Keratinocyte (primary cell): ENCODE measurements around the gene ATF7. TPM values are rescaled to one million over a fixed set of nuclear protein-coding genes. Genes with fewer than 3 reads are reported as not detected.

Source experiments
- DNase-seq: peaks from one replicate; pipeline ENCODE4 v3.0.0-alpha.2; 2011; ENCODE audit warnings: low read depth, missing footprints, low spot score
- FAIRE-seq: peaks from 2 replicates; lab custom pipeline; 2011; peaks lifted over from hg19 to GRCh38; lab: Jason Lieb, UNC
- H2AFZ ChIP-seq: 2 replicates; pipeline ENCODE4 v1.6.0; 2012; ENCODE audit warnings: low read length, control low read depth, inconsistent platforms; ENCODE audit not compliant: control insufficient read depth
- H3K27ac ChIP-seq: 2 replicates; pipeline ENCODE4 v1.5.1; 2011; ENCODE audit warnings: low read length; ENCODE audit not compliant: control insufficient read depth, insufficient read depth
- H3K27me3 ChIP-seq: 3 replicates; pipeline ENCODE4 v1.6.0; 2011; ENCODE audit warnings: low read length; ENCODE audit not compliant: control insufficient read depth, insufficient read depth; ENCODE audit errors: extremely low read depth
- H3K36me3 ChIP-seq, 2 experiments: 2 replicates in 1 of 2; 3 replicates in 1 of 2; pipeline ENCODE4 v1.5.1; 2011; ENCODE audit warnings: low read length in 2 of 2, mild to moderate bottlenecking in 1 of 2; ENCODE audit not compliant: control insufficient read depth in 2 of 2, insufficient read depth in 2 of 2; ENCODE audit errors: extremely low read depth in 1 of 2
- H3K4me1 ChIP-seq: 3 replicates; pipeline ENCODE4 v1.5.1; 2011; ENCODE audit warnings: low read length; ENCODE audit not compliant: control insufficient read depth, insufficient read depth; ENCODE audit errors: extremely low read depth
- H3K4me2 ChIP-seq: 3 replicates; pipeline ENCODE4 v1.6.0; 2011; ENCODE audit warnings: low read depth, low read length; ENCODE audit not compliant: control insufficient read depth, insufficient read depth; ENCODE audit errors: extremely low read depth
- H3K4me3 ChIP-seq, 3 experiments: fragments of 200-600 bp in 1 of 3; sonication (generic) in 1 of 3; 2 replicates in 2 of 3; 3 replicates in 1 of 3; pipeline ENCODE4 v1.5.1; 2011 to 2016; ENCODE audit warnings: low read length in 3 of 3, mild to moderate bottlenecking in 3 of 3, control low read depth in 2 of 3, inconsistent platforms in 1 of 3, low read depth in 1 of 3, mixed read lengths in 1 of 3, mixed run types in 1 of 3, moderate library complexity in 1 of 3; ENCODE audit not compliant: control insufficient read depth in 2 of 3, insufficient read depth in 2 of 3; ENCODE audit errors: extremely low read depth in 1 of 3
- H3K79me2 ChIP-seq: 2 replicates; pipeline ENCODE4 v1.6.0; 2012; ENCODE audit warnings: low read length; ENCODE audit not compliant: control insufficient read depth, insufficient read depth
- H3K9ac ChIP-seq: 3 replicates; pipeline ENCODE4 v1.6.0; 2011; ENCODE audit warnings: low read length; ENCODE audit not compliant: control insufficient read depth, insufficient read depth; ENCODE audit errors: extremely low read depth
- H3K9me1 ChIP-seq: 3 replicates; pipeline ENCODE4 v1.6.0; 2011; ENCODE audit warnings: low read length; ENCODE audit not compliant: control insufficient read depth, insufficient read depth; ENCODE audit errors: extremely low read depth
- H3K9me3 ChIP-seq: 2 replicates; pipeline ENCODE4 v1.5.1; 2012; ENCODE audit warnings: low read depth, low read length; ENCODE audit not compliant: control insufficient read depth
- H4K20me1 ChIP-seq: 3 replicates; pipeline ENCODE4 v1.6.0; 2011; ENCODE audit warnings: low read length; ENCODE audit not compliant: control insufficient read depth, insufficient read depth; ENCODE audit errors: extremely low read depth
- EZH2 ChIP-seq: IDR thresholded peaks from one replicate; pipeline ENCODE4 v1.6.1; 2012; ENCODE audit warnings: inconsistent platforms, mild to moderate bottlenecking, low read length, moderate library complexity
- dilution Hi-C: fragments of 300-500 bp; cut with MboI; formaldehyde crosslinking; loops from one replicate; pipeline ENCODE4 v1.7.0; 2020; ENCODE audit warnings: low sequenced_read_pairs; ENCODE audit not compliant: extremely low pct_ligation_motif_present
- polyA plus RNA-seq, 5 experiments: library from polyadenylated mRNA; depleted of rRNA in 3 of 5; stranded (reverse) in 3 of 5; stranded (forward) in 1 of 5; unstranded in 1 of 5; fragments of >200 nt; gene quantifications; 1 replicate in 1 of 5; 2 replicates in 3 of 5; 3 replicates in 1 of 5; pipeline versions ENCODE4 v1.2.1 to v1.2.3, GENCODE V29; 2011 to 2012; ENCODE audit warnings: missing spikeins in 2 of 5, low read depth in 1 of 5, low replicate concordance in 1 of 5
- TF ChIP-seq, protein P1 (sequence below), 3 experiments: IDR thresholded peaks in 1 of 3; conservative IDR thresholded peaks in 1 of 3; optimal IDR thresholded peaks in 1 of 3; 2 replicates in 2 of 3; 3 replicates in 1 of 3; pipeline versions ENCODE3 to v1.5.1; 2011; ENCODE audit warnings: low read length in 3 of 3, mild to moderate bottlenecking in 3 of 3, moderate library complexity in 2 of 3, control low read depth in 1 of 3, inconsistent platforms in 1 of 3; ENCODE audit not compliant: insufficient read depth in 2 of 3; ENCODE audit errors: extremely low read depth in 1 of 3

ATF7 gene
- polyA plus RNA-seq, 1 donor (not counting 4 experiments of a cell fraction or from before 2014, with no cell fraction given), result 16.3 TPM

GRCh38 chr12:53571295-53571694 is 54.9 kb downstream of the ATF7 start:
- Histone ChIP-seq H3K27ac (no peak overlapping the region), H3K79me2 (peaks cover 6% of the 10 kb centered on the region), H3K9ac (no peak overlapping the region), H3K9me3 (no peaks in the 10 kb centered on the region), H3K27me3 (no peaks in the 10 kb centered on the region), H3K36me3 (peaks cover 0 to 3% of the 10 kb centered on the region in 2 experiments), H3K4me3 (no peak overlapping the region), H2AFZ (no peak overlapping the region), H3K4me1 (peaks cover 33% of the 10 kb centered on the region), H4K20me1 (no peaks in the 10 kb centered on the region), H3K4me2 (no peak overlapping the region), H3K9me1 (no peaks in the 10 kb centered on the region)
- FAIRE-seq (no peak), DNase-seq (no peak)
- dilution Hi-C loops, result no loop called here
- no peak for TF ChIP-seq EZH2
- TF ChIP-seq, protein P1, sequence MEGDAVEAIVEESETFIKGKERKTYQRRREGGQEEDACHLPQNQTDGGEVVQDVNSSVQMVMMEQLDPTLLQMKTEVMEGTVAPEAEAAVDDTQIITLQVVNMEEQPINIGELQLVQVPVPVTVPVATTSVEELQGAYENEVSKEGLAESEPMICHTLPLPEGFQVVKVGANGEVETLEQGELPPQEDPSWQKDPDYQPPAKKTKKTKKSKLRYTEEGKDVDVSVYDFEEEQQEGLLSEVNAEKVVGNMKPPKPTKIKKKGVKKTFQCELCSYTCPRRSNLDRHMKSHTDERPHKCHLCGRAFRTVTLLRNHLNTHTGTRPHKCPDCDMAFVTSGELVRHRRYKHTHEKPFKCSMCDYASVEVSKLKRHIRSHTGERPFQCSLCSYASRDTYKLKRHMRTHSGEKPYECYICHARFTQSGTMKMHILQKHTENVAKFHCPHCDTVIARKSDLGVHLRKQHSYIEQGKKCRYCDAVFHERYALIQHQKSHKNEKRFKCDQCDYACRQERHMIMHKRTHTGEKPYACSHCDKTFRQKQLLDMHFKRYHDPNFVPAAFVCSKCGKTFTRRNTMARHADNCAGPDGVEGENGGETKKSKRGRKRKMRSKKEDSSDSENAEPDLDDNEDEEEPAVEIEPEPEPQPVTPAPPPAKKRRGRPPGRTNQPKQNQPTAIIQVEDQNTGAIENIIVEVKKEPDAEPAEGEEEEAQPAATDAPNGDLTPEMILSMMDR (optimal IDR thresholded peaks at IDR 0.05 in 1 of 3, IDR thresholded peaks at IDR 0.05 in 1 of 3, conservative IDR thresholded peaks at IDR 0.05 in 1 of 3; ENCODE audit: extremely low read depth in 1 of 3, insufficient read depth in 2 of 3, low read length in 3 of 3), result no peak

GRCh38 chr12:53568809-53569557 is 57.2 kb downstream of the ATF7 start:
- H3K4me2 ChIP-seq, result peak overlapping the region; percentile 45
- no peaks in the 10 kb centered on the region for H4K20me1 ChIP-seq
- H3K36me3 ChIP-seq, result peaks cover 0 to 3% of the 10 kb centered on the region in 2 experiments
- DNase-seq (no peak), FAIRE-seq (no peak)
- H3K9me3 ChIP-seq, result no peaks in the 10 kb centered on the region
- dilution Hi-C loops, result no loop called here
- no peak overlapping the region for H3K9ac ChIP-seq
- no peak overlapping the region for H3K27ac ChIP-seq
- no peak for TF ChIP-seq EZH2
- TF ChIP-seq, protein P1 (optimal IDR thresholded peaks at IDR 0.05 in 1 of 3, IDR thresholded peaks at IDR 0.05 in 1 of 3, conservative IDR thresholded peaks at IDR 0.05 in 1 of 3; ENCODE audit: extremely low read depth in 1 of 3, insufficient read depth in 2 of 3, low read length in 3 of 3), result no peak
- H2AFZ ChIP-seq, result no peak overlapping the region
- H3K4me1 ChIP-seq, result peaks cover 22% of the 10 kb centered on the region
- H3K4me3 ChIP-seq, result no peak overlapping the region
- H3K9me1 ChIP-seq, result no peaks in the 10 kb centered on the region
- no peaks in the 10 kb centered on the region for H3K27me3 ChIP-seq
- peaks cover 4% of the 10 kb centered on the region for H3K79me2 ChIP-seq
